Adrenal gland (tissue), 12 donors: ENCODE measurements around the gene ZBTB32. TPM values are rescaled to one million over a fixed set of nuclear protein-coding genes. Genes with fewer than 3 reads are reported as not detected.

ENCODE experiments used
- DNase-seq, 7 donors: peaks; one replicate each; pipeline ENCODE4 v3.0.0-alpha.2; 2019 to 2020
- H3K27ac ChIP-seq, 5 donors: fragments of 200-600 bp; sonication (generic) in 4 of 5; 1 replicate in 3 of 5; 2 replicates in 2 of 5; pipeline versions ENCODE4 v1.5.1 to v1.8.0; 2016 to 2020; ENCODE audit warnings: mild to moderate bottlenecking in 1 of 5
- H3K27me3 ChIP-seq: fragments of 200-600 bp; 2 replicates; pipeline ENCODE4 v1.8.0; 2021
- H3K36me3 ChIP-seq, 2 donors: fragments of 200-600 bp; replicated peaks in 1 of 2; 1 replicate in 1 of 2; 2 replicates in 1 of 2; pipeline versions ENCODE4 v1.5.1 to v1.8.0; 2018 to 2022
- H3K4me1 ChIP-seq, 2 donors: fragments of 200-600 bp; replicated peaks in 1 of 2; 1 replicate in 1 of 2; 2 replicates in 1 of 2; pipeline versions ENCODE4 v1.5.1 to v1.8.0; 2018 to 2021
- H3K4me3 ChIP-seq, 4 donors: fragments of 200-600 bp; sonication (generic) in 3 of 4; one replicate each; pipeline ENCODE4 v1.5.1; 2016 to 2018
- H3K9me3 ChIP-seq, 3 donors: fragments of 200-600 bp; sonication (generic) in 1 of 3; replicated peaks in 1 of 3; 1 replicate in 2 of 3; 2 replicates in 1 of 3; pipeline versions ENCODE4 v1.5.1 to v1.8.0; 2016 to 2021
- POLR2A ChIP-seq, 2 donors: fragments of 450-650 bp; IDR thresholded peaks; one replicate each; pipeline ENCODE4 v1.6.1; 2017; ENCODE audit warnings: antibody characterized with exemption in 2 of 2, mild to moderate bottlenecking in 2 of 2, moderate library complexity in 1 of 2
- WGBS, 4 donors: extraction: QIAGEN DNeasy Blood & Tissue Kit in 2 of 4; methylation state at CpG; one replicate each; pipeline versions ENCODE4 v1.1.5 to v1.1.7; 2013 to 2017; 5-methylcytosine and 5-hydroxymethylcytosine counted together
- intact Hi-C, 2 donors: fragments of 100-400 bp; cut with DNase I; formaldehyde crosslinking; loops; one replicate each; pipeline versions ENCODE4 v1.14.1 to v1.15.0; 2022 to 2023
- polyA plus RNA-seq, 3 donors: library from polyadenylated mRNA; stranded (reverse); fragments of 200-250 nt in 2 of 3; fragments of 350-450 nt in 1 of 3; fragmentation: Illumina TruSeq in 1 of 3; extraction: RNeasy Lipid Tissue Mini Kit (QIAGEN cat#74804) in 1 of 3; gene quantifications; one replicate each; pipeline ENCODE4 v1.2.3, GENCODE V29; 2013 to 2014
- total RNA-seq, 9 donors: library from RNA; depleted of rRNA in 4 of 9; stranded (reverse); fragments of >200 nt in 4 of 9; fragments of 120-200 nt in 1 of 9; fragmentation: NEBNext Ultra II Directional in 1 of 9; extraction: Animal tissue kit (Norgen Biotek cat#: 25700) in 1 of 9; gene quantifications; one replicate each; pipeline versions ENCODE4 v1.1.0 to v1.2.4, GENCODE V29; 2013 to 2023
- TF ChIP-seq, protein P1 (sequence below), 6 experiments: fragments of 450-650 bp in 4 of 6; fragments of 200-600 bp in 2 of 6; sonication (generic) in 1 of 6; IDR thresholded peaks; 1 replicate in 5 of 6; 2 replicates in 1 of 6; pipeline versions ENCODE4 v1.5.1 to v1.8.0; 2016 to 2021; ENCODE audit warnings: antibody characterized with exemption in 6 of 6, mild to moderate bottlenecking in 2 of 6, moderate library complexity in 1 of 6
- donor health status: healthy with polysubstance abuse.
- donor health status: Bipolar disorder and iron deficiency.
- donor health status: DM: yes; HTN: yes; CAD: no.
- donor health status: DM: no; HTN: no; CAD: no.
- donor health status: DM: no; HTN: no; CAD: no.
- donor health status: DM: yes; HTN: yes; CAD: no.

Gene ZBTB32
- total and polyA plus RNA-seq, 12 donors = 0.27 to 0.40 (median 0.38) TPM; not detected in 9

- peak in 2 of 7 donors; percentile 42 to 44 for DNase-seq
- Histone ChIP-seq H3K36me3 (peaks cover 0 to 45% of the 10 kb centered on the region in 2 donors), H3K9me3 (no peaks in the 10 kb centered on the region), H3K4me3 (peak overlapping the region in 1 of 4 donors; percentile 59), H3K27me3 (no peaks in the 10 kb centered on the region), H3K4me1 (peaks cover 16 to 32% of the 10 kb centered on the region in 2 donors), H3K27ac (peak overlapping the region; percentile 75 to 88 (median 86))
- intact Hi-C loops = no loop called here
- WGBS, 4 donors = 67 to 81% (median 75%) methylated on average over 25 to 29 of the region's 29 CpGs
- TF ChIP-seq POLR2A (IDR thresholded peaks at IDR 0.05) = no peak
- TF ChIP-seq, protein P1, sequence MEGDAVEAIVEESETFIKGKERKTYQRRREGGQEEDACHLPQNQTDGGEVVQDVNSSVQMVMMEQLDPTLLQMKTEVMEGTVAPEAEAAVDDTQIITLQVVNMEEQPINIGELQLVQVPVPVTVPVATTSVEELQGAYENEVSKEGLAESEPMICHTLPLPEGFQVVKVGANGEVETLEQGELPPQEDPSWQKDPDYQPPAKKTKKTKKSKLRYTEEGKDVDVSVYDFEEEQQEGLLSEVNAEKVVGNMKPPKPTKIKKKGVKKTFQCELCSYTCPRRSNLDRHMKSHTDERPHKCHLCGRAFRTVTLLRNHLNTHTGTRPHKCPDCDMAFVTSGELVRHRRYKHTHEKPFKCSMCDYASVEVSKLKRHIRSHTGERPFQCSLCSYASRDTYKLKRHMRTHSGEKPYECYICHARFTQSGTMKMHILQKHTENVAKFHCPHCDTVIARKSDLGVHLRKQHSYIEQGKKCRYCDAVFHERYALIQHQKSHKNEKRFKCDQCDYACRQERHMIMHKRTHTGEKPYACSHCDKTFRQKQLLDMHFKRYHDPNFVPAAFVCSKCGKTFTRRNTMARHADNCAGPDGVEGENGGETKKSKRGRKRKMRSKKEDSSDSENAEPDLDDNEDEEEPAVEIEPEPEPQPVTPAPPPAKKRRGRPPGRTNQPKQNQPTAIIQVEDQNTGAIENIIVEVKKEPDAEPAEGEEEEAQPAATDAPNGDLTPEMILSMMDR (IDR thresholded peaks at IDR 0.05) = no peak
Measured at GRCh38 chr19:35739275-35740107, 35.1 kb downstream of the ZBTB32 start.

DNA sequence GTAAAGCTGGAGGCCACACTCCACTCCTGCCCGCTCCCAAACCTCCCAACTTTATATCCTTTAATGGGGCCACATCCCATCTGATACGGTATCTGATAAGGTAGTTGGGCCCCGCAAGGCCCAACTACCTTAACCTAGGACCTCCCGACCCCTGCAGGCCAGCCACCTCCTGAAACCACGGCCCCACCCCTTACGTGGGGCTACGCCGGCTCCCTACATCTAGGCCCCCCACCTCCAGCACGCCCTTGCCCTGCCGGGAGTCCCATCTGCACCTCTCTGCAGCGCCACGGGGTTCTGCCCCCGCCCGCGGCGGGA lies 35.7 kb downstream of the ZBTB32 start:
- 3 to 5% (median 4%) methylated on average over 13 to 16 of the region's 16 CpGs; no CpG with 5 or more reads in 1 of the 4 donors for WGBS, 4 donors
- peak in 1 of 2 donors; percentile 33 for TF ChIP-seq POLR2A (IDR thresholded peaks at IDR 0.05)
- TF ChIP-seq, protein P1 (IDR thresholded peaks at IDR 0.05) = no peak
- Histone ChIP-seq H3K36me3 (peaks cover 0 to 41% of the 10 kb centered on the region in 2 donors), H3K27me3 (no peaks in the 10 kb centered on the region), H3K4me3 (peak overlapping the region in 2 of 4 donors; percentile 11 to 59), H3K4me1 (peaks cover 18 to 34% of the 10 kb centered on the region in 2 donors), H3K9me3 (no peaks in the 10 kb centered on the region), H3K27ac (peak overlapping the region; percentile 75 to 88 (median 86))
- no peak for DNase-seq
- intact Hi-C loops = no loop called here

DNA sequence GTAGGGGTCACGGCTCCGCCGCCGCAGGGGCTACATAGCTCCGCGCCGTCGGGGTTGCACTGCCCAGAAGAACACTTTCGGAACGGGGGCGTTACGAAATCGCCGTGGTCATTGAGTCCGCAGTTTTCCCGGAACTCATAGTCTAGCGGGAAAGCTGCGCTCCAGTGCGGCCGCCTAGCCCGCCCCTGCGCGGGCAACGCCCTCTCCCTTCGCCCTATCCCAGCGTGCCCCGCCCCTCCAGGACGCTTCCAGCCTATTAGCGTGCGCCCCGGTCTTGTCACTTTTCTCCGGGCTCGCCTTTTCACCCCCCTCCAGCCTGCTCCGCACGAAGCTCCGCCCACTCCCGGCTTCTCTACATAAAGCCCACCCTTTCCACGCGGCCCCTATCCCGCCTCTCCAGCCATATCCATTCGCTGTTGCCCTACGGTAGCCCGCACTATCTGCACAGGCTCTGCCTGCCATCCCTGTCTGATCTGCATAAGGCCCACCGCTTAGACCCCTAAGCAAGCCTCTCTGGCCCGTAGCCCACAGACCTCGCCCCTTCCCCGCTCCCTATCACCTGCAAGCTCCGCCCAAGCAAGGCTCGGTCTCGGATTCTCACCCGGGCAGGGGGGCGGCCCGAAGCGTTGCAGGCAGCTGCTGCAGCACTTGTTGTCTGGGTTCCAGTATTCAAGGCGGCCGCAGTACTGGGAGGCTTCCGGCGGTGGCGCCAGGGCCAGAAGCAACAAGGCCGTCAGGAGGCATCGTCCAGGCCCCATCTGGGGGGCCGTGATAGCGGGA lies 36.3 kb downstream of the ZBTB32 start:
- peaks cover 18 to 34% of the 10 kb centered on the region in 2 donors for H3K4me1 ChIP-seq
- H3K36me3 ChIP-seq = peaks cover 0 to 36% of the 10 kb centered on the region in 2 donors
- DNase-seq = peak; percentile 97 to 99 (median 99)
- no peaks in the 10 kb centered on the region for H3K27me3 ChIP-seq
- H3K27ac ChIP-seq = peak overlapping the region; percentile 75 to 95 (median 86)
- WGBS, 4 donors = 0 to 1% (median 1%) methylated on average over 31 to 63 of the region's 63 CpGs
- H3K4me3 ChIP-seq = peak overlapping the region in 3 of 4 donors; percentile 11 to 65 (median 59)
- H3K9me3 ChIP-seq = no peaks in the 10 kb centered on the region
- TF ChIP-seq, protein P1 (IDR thresholded peaks at IDR 0.05) = peak in 2 of 6 experiments; percentile 24 to 29
- TF ChIP-seq POLR2A (IDR thresholded peaks at IDR 0.05) = peak in 1 of 2 donors; percentile 47
- intact Hi-C loops = no loop called here

DNA sequence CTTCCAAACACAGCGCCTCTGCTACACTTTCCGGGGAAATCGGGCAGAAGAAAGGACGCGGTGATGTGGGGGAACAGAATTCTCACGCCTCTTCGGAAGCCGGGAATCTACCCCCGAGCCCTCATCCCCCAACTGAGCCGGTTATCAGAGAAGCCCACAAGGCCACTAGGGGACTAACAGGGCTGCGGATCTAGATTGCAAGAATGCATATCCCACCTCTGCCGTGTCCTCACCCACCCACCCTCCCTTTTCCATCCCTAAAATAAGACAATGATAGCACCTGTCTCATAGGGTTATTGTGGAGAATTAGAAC lies 36.8 kb downstream of the ZBTB32 start:
- H3K36me3 ChIP-seq = peaks cover 0 to 31% of the 10 kb centered on the region in 2 donors
- no peak for TF ChIP-seq POLR2A (IDR thresholded peaks at IDR 0.05)
- TF ChIP-seq, protein P1 (IDR thresholded peaks at IDR 0.05) = peak in 1 of 6 experiments; percentile 16
- H3K4me3 ChIP-seq = peak overlapping the region in 2 of 4 donors; percentile 11 to 59
- 3 to 4% (median 4%) methylated on average over 5 to 12 of the region's 12 CpGs for WGBS, 4 donors
- peak overlapping the region; percentile 68 to 95 (median 86) for H3K27ac ChIP-seq
- DNase-seq = no peak
- H3K4me1 ChIP-seq = peaks cover 21 to 38% of the 10 kb centered on the region in 2 donors
- no peaks in the 10 kb centered on the region for H3K27me3 ChIP-seq
- H3K9me3 ChIP-seq = no peaks in the 10 kb centered on the region
- intact Hi-C loops = no loop called here
